CD4-positive, CD25-positive, alpha-beta regulatory T cell (primary cell): ENCODE data around the gene CDCP1. TPM values are rescaled to one million over a fixed set of nuclear protein-coding genes. Genes with fewer than 3 reads are reported as not detected.

ENCODE experiments used
- ATAC-seq, 2 donors: fragments of 150-1000 bp; cut with Tn5 transposase; one replicate each; pipeline ENCODE4 v1.10.0; 2021; ENCODE audit warnings: low read depth in 2 of 2, moderate number of reproducible peaks in 2 of 2, moderate library complexity in 1 of 2
- DNase-seq, 3 donors: peaks; one replicate each; pipeline versions ENCODE4 v3.0.0 to v3.0.0-alpha.2; 2012 to 2022; ENCODE audit warnings: mixed read lengths in 1 of 3
- H3K27ac ChIP-seq: one replicate; pipeline ENCODE4 v1.7.0; 2013; ENCODE audit warnings: mild to moderate bottlenecking, low read length; ENCODE audit not compliant: insufficient read depth, poor library complexity, severe bottlenecking
- H3K27me3 ChIP-seq: one replicate; pipeline ENCODE4 v1.7.0; 2013; ENCODE audit warnings: low read length; ENCODE audit not compliant: control insufficient read depth, insufficient read depth
- H3K36me3 ChIP-seq: one replicate; pipeline ENCODE4 v1.7.0; 2013; ENCODE audit warnings: mild to moderate bottlenecking, low read length, moderate library complexity; ENCODE audit not compliant: control insufficient read depth, insufficient read depth
- H3K4me1 ChIP-seq: 2 replicates; pipeline ENCODE4 v1.7.0; 2013; ENCODE audit warnings: mild to moderate bottlenecking, low read length; ENCODE audit not compliant: insufficient read depth, control insufficient read depth, poor library complexity, severe bottlenecking
- H3K4me3 ChIP-seq: one replicate; pipeline ENCODE4 v1.7.0; 2013; ENCODE audit warnings: low read depth, mild to moderate bottlenecking, low read length, moderate library complexity
- H3K9me3 ChIP-seq, 2 experiments: 1 replicate in 1 of 2; 2 replicates in 1 of 2; pipeline ENCODE4 v1.7.0; 2013; ENCODE audit warnings: low read length in 2 of 2, mild to moderate bottlenecking in 1 of 2, moderate library complexity in 1 of 2; ENCODE audit not compliant: control insufficient read depth in 2 of 2
- H3K27ac Mint-ChIP-seq, 3 donors: one replicate each; pipeline ENCODE4 v1.8.0; 2020 to 2022; ENCODE audit warnings: mild to moderate bottlenecking in 3 of 3, mixed read lengths in 3 of 3, moderate library complexity in 2 of 3
- H3K27me3 Mint-ChIP-seq: one replicate; pipeline ENCODE4 v1.8.0; 2022; ENCODE audit warnings: mild to moderate bottlenecking, mixed read lengths
- H3K36me3 Mint-ChIP-seq: one replicate; pipeline ENCODE4 v1.8.0; 2020; ENCODE audit warnings: mixed read lengths
- H3K4me1 Mint-ChIP-seq, 4 donors: one replicate each; pipeline ENCODE4 v1.8.0; 2020 to 2022; ENCODE audit warnings: mixed read lengths in 4 of 4, mild to moderate bottlenecking in 1 of 4
- H3K4me3 Mint-ChIP-seq, 4 donors: one replicate each; pipeline ENCODE4 v1.8.0; 2020 to 2022; ENCODE audit warnings: mild to moderate bottlenecking in 4 of 4, mixed read lengths in 4 of 4, moderate library complexity in 3 of 4
- H3K9me3 Mint-ChIP-seq, 7 donors: one replicate each; pipeline ENCODE4 v1.8.0; 2020 to 2022; ENCODE audit warnings: mixed read lengths in 7 of 7, mild to moderate bottlenecking in 3 of 7, moderate library complexity in 2 of 7
- polyA plus RNA-seq, 4 donors: library from polyadenylated mRNA; unstranded; fragments of 300-500 nt; fragmentation: Illumina TruSeq; gene quantifications; one replicate each; pipeline ENCODE4 v1.2.3, GENCODE V29; 2021
- total RNA-seq: library from RNA; stranded (reverse); gene quantifications from one replicate; pipeline ENCODE4 v1.2.3, GENCODE V29; 2022

Gene CDCP1
- total and polyA plus RNA-seq, 5 donors from 2014 or later: 0.47 to 2.5 (median 0.93) TPM

GRCh38 chr3:45103753-45104714 lies 42.1 kb downstream of the CDCP1 start:
- ATAC-seq (no peak), DNase-seq (no peak)
- no peaks in the 10 kb centered on the region for H3K36me3 ChIP-seq
- Mint-ChIP-seq H3K27me3 (peaks cover 14% of the 10 kb centered on the region), H3K27ac (peak overlapping the region in 2 of 3 donors; percentile 15 to 21), H3K9me3 (peaks cover 0 to 4% (median 0%) of the 10 kb centered on the region in 7 donors), H3K4me1 (peaks cover 11 to 69% (median 34%) of the 10 kb centered on the region in 4 donors), H3K36me3 (peaks cover 6% of the 10 kb centered on the region), H3K4me3 (no peak overlapping the region)
- H3K4me3 ChIP-seq: no peak overlapping the region
- peaks cover 5% of the 10 kb centered on the region for H3K27me3 ChIP-seq
- H3K9me3 ChIP-seq: no peaks in the 10 kb centered on the region
- H3K4me1 ChIP-seq: peaks cover 38% of the 10 kb centered on the region
- no peak overlapping the region for H3K27ac ChIP-seq

- Histone ChIP-seq H3K9me3 (no peaks in the 10 kb centered on the region), H3K4me3 (no peak overlapping the region), H3K36me3 (no peaks in the 10 kb centered on the region), H3K4me1 (peaks cover 35% of the 10 kb centered on the region), H3K27ac (no peak overlapping the region), H3K27me3 (peaks cover 5% of the 10 kb centered on the region)
- Mint-ChIP-seq H3K9me3 (peaks cover 0 to 4% (median 0%) of the 10 kb centered on the region in 7 donors), H3K27me3 (peaks cover 18% of the 10 kb centered on the region), H3K4me1 (peaks cover 9 to 66% (median 32%) of the 10 kb centered on the region in 4 donors), H3K27ac (peak overlapping the region in 2 of 3 donors; percentile 15 to 23), H3K36me3 (peaks cover 6% of the 10 kb centered on the region), H3K4me3 (no peak overlapping the region)
- DNase-seq: no peak
- no peak for ATAC-seq
Measured at GRCh38 chr3:45103334-45103733, 42.8 kb downstream of the CDCP1 start.

GRCh38 chr3:45100981-45101407 lies 45.2 kb downstream of the CDCP1 start:
- no peaks in the 10 kb centered on the region for H3K36me3 ChIP-seq
- ATAC-seq (no peak), DNase-seq (no peak)
- no peak overlapping the region for H3K27ac ChIP-seq
- peaks cover 17% of the 10 kb centered on the region for H3K4me1 ChIP-seq
- H3K4me3 Mint-ChIP-seq: no peak overlapping the region
- H3K9me3 Mint-ChIP-seq: peaks cover 0 to 4% (median 0%) of the 10 kb centered on the region in 7 donors
- H3K27ac Mint-ChIP-seq: peak overlapping the region in 1 of 3 donors; percentile 43
- H3K4me1 Mint-ChIP-seq: peaks cover 9 to 42% (median 19%) of the 10 kb centered on the region in 4 donors
- H3K27me3 ChIP-seq: peaks cover 5% of the 10 kb centered on the region
- peaks cover 26% of the 10 kb centered on the region for H3K27me3 Mint-ChIP-seq
- H3K9me3 ChIP-seq: no peaks in the 10 kb centered on the region
- peaks cover 6% of the 10 kb centered on the region for H3K36me3 Mint-ChIP-seq
- no peak overlapping the region for H3K4me3 ChIP-seq

GRCh38 chr3:45098310-45098709 lies 47.9 kb downstream of the CDCP1 start:
- H3K27me3 Mint-ChIP-seq: peaks cover 31% of the 10 kb centered on the region
- Histone ChIP-seq H3K4me1 (no peaks in the 10 kb centered on the region), H3K27me3 (peaks cover 5% of the 10 kb centered on the region), H3K4me3 (no peak overlapping the region), H3K9me3 (no peaks in the 10 kb centered on the region), H3K36me3 (no peaks in the 10 kb centered on the region), H3K27ac (no peak overlapping the region)
- peaks cover 0 to 19% (median 4%) of the 10 kb centered on the region in 4 donors for H3K4me1 Mint-ChIP-seq
- no peak for DNase-seq
- peak overlapping the region in 1 of 4 donors; percentile 12 for H3K4me3 Mint-ChIP-seq
- H3K9me3 Mint-ChIP-seq: peaks cover 0 to 4% (median 0%) of the 10 kb centered on the region in 7 donors
- H3K36me3 Mint-ChIP-seq: peaks cover 7% of the 10 kb centered on the region
- no peak overlapping the region for H3K27ac Mint-ChIP-seq
- no peak for ATAC-seq

- ATAC-seq: no peak
- H3K36me3 Mint-ChIP-seq: peaks cover 3% of the 10 kb centered on the region
- Histone ChIP-seq H3K27ac (no peak overlapping the region), H3K9me3 (no peaks in the 10 kb centered on the region), H3K4me3 (no peak overlapping the region), H3K4me1 (no peaks in the 10 kb centered on the region), H3K36me3 (no peaks in the 10 kb centered on the region), H3K27me3 (peaks cover 5% of the 10 kb centered on the region)
- H3K9me3 Mint-ChIP-seq: no peaks in the 10 kb centered on the region
- H3K4me1 Mint-ChIP-seq: peaks cover 0 to 14% (median 2%) of the 10 kb centered on the region in 4 donors
- DNase-seq: no peak
- peaks cover 31% of the 10 kb centered on the region for H3K27me3 Mint-ChIP-seq
- no peak overlapping the region for H3K4me3 Mint-ChIP-seq
- no peak overlapping the region for H3K27ac Mint-ChIP-seq
Measured at GRCh38 chr3:45097296-45097883, 48.8 kb downstream of the CDCP1 start.

- no peaks in the 10 kb centered on the region for H3K4me1 ChIP-seq
- Mint-ChIP-seq H3K36me3 (peaks cover 3% of the 10 kb centered on the region), H3K27ac (peak overlapping the region in 1 of 3 donors; percentile 82), H3K27me3 (peaks cover 31% of the 10 kb centered on the region), H3K4me3 (no peak overlapping the region), H3K9me3 (no peaks in the 10 kb centered on the region), H3K4me1 (peaks cover 0 to 11% (median 2%) of the 10 kb centered on the region in 4 donors)
- no peaks in the 10 kb centered on the region for H3K36me3 ChIP-seq
- DNase-seq: no peak
- no peak overlapping the region for H3K27ac ChIP-seq
- no peak overlapping the region for H3K4me3 ChIP-seq
- H3K27me3 ChIP-seq: peaks cover 5% of the 10 kb centered on the region
- no peaks in the 10 kb centered on the region for H3K9me3 ChIP-seq
- ATAC-seq: no peak
Measured at GRCh38 chr3:45095916-45096526, 50.2 kb downstream of the CDCP1 start.

GRCh38 chr3:45093176-45093575 lies 53.0 kb downstream of the CDCP1 start:
- Histone ChIP-seq H3K27ac (no peak overlapping the region), H3K4me1 (no peaks in the 10 kb centered on the region), H3K36me3 (no peaks in the 10 kb centered on the region), H3K27me3 (no peaks in the 10 kb centered on the region), H3K4me3 (no peak overlapping the region), H3K9me3 (no peaks in the 10 kb centered on the region)
- H3K27me3 Mint-ChIP-seq: peaks cover 19% of the 10 kb centered on the region
- ATAC-seq: no peak
- peaks cover 8% of the 10 kb centered on the region for H3K36me3 Mint-ChIP-seq
- DNase-seq: no peak
- no peak overlapping the region for H3K4me3 Mint-ChIP-seq
- H3K9me3 Mint-ChIP-seq: peaks cover 0 to 1% (median 0%) of the 10 kb centered on the region in 7 donors
- peaks cover 0 to 5% (median 2%) of the 10 kb centered on the region in 4 donors for H3K4me1 Mint-ChIP-seq
- no peak overlapping the region for H3K27ac Mint-ChIP-seq
